MM.1S (cell line): ENCODE data around the gene PITPNM3.

Experiments
- CTCF ChIP-seq: fragments of 300-600 bp; sonication (generic); IDR thresholded peaks from 2 replicates; pipeline ENCODE4 v1.5.1; 2016; ENCODE audit warnings: antibody characterized with exemption, low read length, mixed read lengths
- EZH2 ChIP-seq: fragments of 300-600 bp; sonication (generic); optimal IDR thresholded peaks from 2 replicates; pipeline ENCODE3; 2017; ENCODE audit warnings: low read depth, mild to moderate bottlenecking, antibody characterized with exemption, low read length, mixed read lengths
- EZH2phosphoT487 ChIP-seq: fragments of 300-600 bp; sonication (generic); IDR thresholded peaks from 2 replicates; pipeline ENCODE4 v1.6.1; 2018; ENCODE audit warnings: antibody characterized with exemption, low read length

- TF ChIP-seq EZH2 (no peak), CTCF (no peak), EZH2phosphoT487 (no peak)
Measured at GRCh38 chr17:6602141-6602540, 45.8 kb upstream of the PITPNM3 start.
